PC-3 (cell line): ENCODE data around the gene BRF1.

Source experiments
- CTCF ChIP-seq: fragments of 300-600 bp; sonication (generic); conservative IDR thresholded peaks from 2 replicates; pipeline ENCODE4 v1.5.1; 2017; ENCODE audit warnings: antibody characterized with exemption, low read depth, mild to moderate bottlenecking, low read length
- EZH2 ChIP-seq: fragments of 300-600 bp; sonication (generic); IDR thresholded peaks from one replicate; pipeline ENCODE4 v1.6.1; 2017; ENCODE audit warnings: antibody characterized with exemption, mild to moderate bottlenecking, low read length; ENCODE audit not compliant: unreplicated experiment

DNA sequence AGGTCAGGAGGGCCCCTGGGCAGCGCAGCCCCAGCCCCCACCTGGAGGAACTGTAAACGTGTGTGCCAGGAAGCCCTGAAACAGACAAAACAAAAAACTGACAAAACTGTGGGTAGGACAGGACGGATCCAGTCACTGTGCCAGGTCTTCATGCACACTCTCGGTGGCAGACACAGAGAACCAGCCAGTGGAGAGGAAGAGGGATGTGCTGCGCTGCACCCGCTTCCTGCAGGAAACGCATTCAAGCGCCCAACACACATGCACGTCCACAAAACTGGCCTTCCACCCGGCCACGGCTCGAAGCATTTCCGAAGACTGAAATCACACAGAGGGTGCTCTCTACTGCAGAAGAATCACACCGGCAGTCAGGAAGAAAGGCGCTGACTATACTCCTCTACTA is 16.9 kb downstream of the BRF1 start:
- TF ChIP-seq CTCF (no peak), EZH2 (no peak)
